ENCODE measurements around the gene CASR.

The CASR gene

DNA sequence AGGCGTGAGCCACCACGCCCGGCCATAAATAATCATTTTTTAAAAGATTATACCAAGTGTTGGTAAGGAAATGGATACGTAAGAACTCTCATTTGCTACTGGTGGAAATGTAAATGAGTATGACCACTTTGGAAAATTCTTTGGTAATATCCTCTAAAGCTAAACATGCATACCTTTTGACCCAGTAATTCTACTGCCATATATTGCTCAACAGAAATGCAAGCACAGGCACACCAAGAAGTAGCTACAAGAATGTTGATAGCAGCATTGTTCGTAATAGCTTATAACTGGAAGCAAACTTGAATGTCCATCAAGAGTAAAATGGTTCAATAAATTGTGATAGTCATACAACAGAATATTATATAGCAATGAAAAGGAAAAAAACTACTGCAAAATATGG, 4.8 kb upstream of the CASR start:
- TF ChIP-seq, protein P1, sequence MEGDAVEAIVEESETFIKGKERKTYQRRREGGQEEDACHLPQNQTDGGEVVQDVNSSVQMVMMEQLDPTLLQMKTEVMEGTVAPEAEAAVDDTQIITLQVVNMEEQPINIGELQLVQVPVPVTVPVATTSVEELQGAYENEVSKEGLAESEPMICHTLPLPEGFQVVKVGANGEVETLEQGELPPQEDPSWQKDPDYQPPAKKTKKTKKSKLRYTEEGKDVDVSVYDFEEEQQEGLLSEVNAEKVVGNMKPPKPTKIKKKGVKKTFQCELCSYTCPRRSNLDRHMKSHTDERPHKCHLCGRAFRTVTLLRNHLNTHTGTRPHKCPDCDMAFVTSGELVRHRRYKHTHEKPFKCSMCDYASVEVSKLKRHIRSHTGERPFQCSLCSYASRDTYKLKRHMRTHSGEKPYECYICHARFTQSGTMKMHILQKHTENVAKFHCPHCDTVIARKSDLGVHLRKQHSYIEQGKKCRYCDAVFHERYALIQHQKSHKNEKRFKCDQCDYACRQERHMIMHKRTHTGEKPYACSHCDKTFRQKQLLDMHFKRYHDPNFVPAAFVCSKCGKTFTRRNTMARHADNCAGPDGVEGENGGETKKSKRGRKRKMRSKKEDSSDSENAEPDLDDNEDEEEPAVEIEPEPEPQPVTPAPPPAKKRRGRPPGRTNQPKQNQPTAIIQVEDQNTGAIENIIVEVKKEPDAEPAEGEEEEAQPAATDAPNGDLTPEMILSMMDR (conservative IDR thresholded peaks at IDR 0.05; ENCODE audit: low read length) = no peak
- no peak overlapping the region for H3K4me3 ChIP-seq (ENCODE audit: low read length)
- no peak for DNase-seq (ENCODE audit: low read depth)

DNA sequence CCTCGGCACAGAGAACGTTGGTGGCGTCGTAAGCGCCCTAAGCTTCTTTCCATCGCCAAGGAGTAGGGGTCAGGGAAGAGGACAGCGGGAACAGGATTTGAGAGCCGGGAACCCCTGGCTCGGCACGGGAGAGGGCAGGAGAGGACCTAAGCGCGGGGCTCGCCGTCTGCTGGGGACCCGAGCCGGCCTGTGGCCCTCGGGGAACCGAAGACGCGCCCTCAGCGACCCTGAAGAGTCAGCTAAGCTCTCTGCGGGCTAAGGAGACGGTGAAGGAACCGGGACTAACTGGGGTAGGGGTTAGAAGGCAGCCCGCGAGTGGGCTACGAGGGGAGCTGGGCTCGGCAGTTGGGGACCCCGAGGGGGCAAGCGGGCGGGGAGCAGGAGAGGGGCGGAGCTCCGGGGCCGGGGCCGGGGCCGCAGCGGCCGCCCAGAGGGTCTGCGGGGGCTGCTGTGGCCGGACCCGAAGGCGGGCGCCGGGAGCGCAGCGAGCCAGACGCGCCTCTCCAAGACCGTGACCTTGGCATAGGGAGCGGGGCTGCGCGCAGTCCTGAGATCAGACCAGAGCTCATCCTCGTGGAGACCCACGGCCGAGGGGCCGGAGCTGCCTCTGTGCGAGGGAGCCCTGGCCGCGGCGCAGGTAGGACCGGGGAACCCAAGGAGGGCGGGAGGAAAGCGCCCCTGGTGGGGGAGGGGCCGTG, 574 bp downstream of the CASR start:
- H3K4me3 ChIP-seq (ENCODE audit: low read length) = no peak overlapping the region
- no peak for DNase-seq (ENCODE audit: low read depth)
- TF ChIP-seq, protein P1 (conservative IDR thresholded peaks at IDR 0.05; ENCODE audit: low read length) = no peak

DNA sequence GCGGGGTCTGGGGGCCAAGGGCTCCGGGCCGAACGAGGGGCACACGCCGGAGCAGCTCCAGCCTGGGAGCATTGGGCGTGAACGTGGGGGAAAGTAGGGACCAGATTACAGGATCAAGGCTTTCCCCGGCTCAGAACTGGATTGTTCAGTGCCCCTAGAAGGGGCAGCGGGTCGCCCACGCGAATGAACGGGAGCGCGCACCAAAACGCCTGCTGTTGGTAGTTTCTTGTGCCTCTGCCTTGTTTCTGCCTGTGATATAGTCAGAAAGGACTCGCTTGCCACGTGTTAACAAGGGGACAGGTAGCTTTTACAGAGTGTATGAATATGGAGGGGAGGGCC, 1.1 kb downstream of the CASR start:
- no peak for DNase-seq (ENCODE audit: low read depth)
- H3K4me3 ChIP-seq (ENCODE audit: low read length) = no peak overlapping the region
- TF ChIP-seq, protein P1 (conservative IDR thresholded peaks at IDR 0.05; ENCODE audit: low read length) = no peak

DNA sequence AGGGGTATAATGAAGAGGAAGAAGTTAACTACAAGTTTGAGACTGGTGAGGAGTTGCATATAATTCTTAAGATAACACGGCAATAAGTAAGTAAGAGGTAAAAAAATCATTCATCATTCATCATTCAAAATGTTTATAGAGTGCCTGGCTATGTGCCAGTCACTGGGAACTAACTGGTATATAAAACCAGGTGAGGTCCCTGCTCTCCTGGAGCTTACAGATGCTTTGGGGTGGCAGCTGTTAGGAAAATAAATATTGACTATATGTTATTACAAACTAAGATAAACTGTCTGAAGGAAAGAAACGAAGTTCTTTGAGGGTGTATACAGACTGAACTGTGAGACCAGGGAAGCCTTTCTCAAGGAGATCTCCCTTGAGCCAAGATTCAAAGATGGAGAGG, 2.9 kb downstream of the CASR start:
- no peak overlapping the region for H3K4me3 ChIP-seq (ENCODE audit: low read length)
- TF ChIP-seq, protein P1 (conservative IDR thresholded peaks at IDR 0.05; ENCODE audit: low read length) = no peak
- no peak for DNase-seq (ENCODE audit: low read depth)

DNA sequence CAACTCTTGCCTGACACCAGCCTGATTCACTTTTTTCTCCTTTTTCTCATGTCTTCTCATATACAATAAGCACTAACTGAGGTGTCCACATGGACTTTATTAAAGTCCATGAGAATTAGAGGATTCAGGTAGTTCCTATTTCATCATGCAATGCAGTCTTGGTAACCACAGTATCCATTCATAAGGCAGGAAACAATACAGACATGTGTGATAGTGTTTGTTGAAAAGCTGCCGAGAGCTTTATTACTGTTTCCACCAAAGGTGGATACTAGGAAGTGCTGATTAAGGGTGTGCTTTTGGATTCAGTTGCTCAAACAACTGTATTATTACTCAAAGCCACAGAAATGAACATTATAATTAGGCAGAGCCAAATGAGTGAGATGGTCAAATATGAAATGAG, 5.3 kb downstream of the CASR start:
- no peak for DNase-seq (ENCODE audit: low read depth)
- H3K4me3 ChIP-seq (ENCODE audit: low read length) = no peak overlapping the region
- TF ChIP-seq, protein P1 (conservative IDR thresholded peaks at IDR 0.05; ENCODE audit: low read length) = no peak

DNA sequence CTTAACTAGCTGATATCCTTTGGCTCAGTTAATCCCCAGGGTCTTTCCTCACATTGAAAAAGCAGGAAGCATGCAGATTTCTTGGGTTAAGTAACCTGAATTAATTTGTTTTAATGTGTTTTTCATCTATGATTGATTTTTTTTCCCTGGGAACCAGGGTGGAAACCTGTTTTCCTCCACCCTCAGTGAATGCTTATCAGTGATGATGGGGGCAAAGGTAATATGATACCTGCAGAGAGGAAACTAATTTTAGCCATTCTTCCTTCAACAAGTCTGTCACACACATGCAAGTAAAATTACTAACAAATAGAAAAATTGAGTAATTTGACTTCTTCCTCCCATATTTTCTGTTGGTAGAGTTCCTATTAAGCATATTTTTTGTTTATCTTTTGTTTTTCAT, 5.9 kb downstream of the CASR start:
- no peak for DNase-seq (ENCODE audit: low read depth)
- TF ChIP-seq, protein P1 (conservative IDR thresholded peaks at IDR 0.05; ENCODE audit: low read length) = no peak
- H3K4me3 ChIP-seq (ENCODE audit: low read length) = no peak overlapping the region

DNA sequence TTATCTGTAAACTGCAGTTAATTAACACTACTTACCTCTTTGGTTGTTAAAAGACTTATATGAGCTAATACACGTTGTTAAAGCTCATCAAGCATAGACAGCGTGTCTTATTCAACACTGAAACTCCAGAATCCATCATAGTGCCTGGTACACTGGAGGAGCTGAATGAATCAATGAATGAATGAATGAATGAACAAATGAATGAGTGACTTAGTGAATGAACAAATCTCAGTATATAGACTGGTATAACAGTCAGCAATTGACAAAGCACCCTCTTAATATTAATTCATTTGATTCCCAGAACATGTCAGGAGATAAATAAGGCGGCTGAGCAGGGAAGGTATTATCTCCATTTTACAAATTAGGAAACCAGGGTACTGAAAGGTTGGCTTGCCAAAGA, 7.1 kb downstream of the CASR start:
- no peak overlapping the region for H3K4me3 ChIP-seq (ENCODE audit: low read length)
- TF ChIP-seq, protein P1 (conservative IDR thresholded peaks at IDR 0.05; ENCODE audit: low read length) = no peak
- no peak for DNase-seq (ENCODE audit: low read depth)
